ENCODE data around the gene CFAP100. TPM values are rescaled to one million over a fixed set of nuclear protein-coding genes. Genes with fewer than 3 reads are reported as not detected.

CFAP100 gene
- total and polyA plus RNA-seq, 2 of the 4 experiments (the other 2 are of a cell fraction): not detected

DNA sequence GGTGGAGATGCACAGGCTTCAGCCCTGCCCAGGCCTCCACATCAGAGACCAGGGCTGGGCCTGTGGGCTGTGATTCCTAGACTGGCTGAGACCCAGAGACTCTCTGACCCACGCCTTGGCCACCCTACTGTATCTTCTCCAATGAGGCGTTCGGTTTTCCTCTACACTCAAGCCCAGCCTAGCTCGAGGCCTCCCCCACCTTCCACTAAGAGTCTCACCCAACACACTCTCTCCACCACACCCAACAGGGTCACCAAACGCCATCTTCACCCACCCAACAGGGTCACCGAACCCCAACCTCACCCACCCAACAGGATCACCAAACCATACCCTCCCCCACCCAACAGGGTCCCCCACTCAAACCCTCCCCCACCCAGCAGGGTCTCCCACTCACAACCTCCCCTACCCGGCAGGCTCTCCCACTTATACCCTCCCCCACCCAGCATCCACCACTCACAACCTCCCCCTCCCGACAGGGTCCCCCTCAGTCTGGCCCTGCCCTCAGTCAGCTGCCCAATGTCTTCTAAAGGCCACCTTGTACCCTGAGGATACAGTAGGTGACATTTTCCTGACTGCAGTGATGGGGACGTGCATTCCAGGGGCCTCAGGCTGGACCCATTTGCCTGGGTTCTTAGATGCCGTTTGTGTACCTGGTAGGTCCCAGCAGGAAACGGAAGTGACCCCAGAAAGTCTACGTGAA, 20.4 kb downstream of the CFAP100 start:
- in situ Hi-C loops (cut with MboI; ENCODE audit: low sequenced_read_pairs) (no loop called here), intact Hi-C loops (cut with micrococcal nuclease) (no loop called here), dilution Hi-C loops (cut with HindIII; ENCODE audit: low sequenced_read_pairs, unreplicated experiment) (no loop called here)
- no peaks in the 10 kb centered on the region for H3K9me3 ChIP-seq (ENCODE audit: control insufficient read depth, insufficient read depth, low read length)
- POLR2A ChIA-PET (ENCODE audit: unreplicated experiment): no interaction called here
- H2AFZ ChIP-seq (replicated peaks; ENCODE audit: low read length, poor library complexity): no peak overlapping the region
- no peak overlapping the region for H2BK15ac ChIP-seq (ENCODE audit: low read depth, low read length)
- no peaks in the 10 kb centered on the region for H3K36me3 ChIP-seq (ENCODE audit: control insufficient read depth, insufficient read depth, low read length)
- no peak overlapping the region for H3K4me2 ChIP-seq (ENCODE audit: low read depth, low read length)
- no peaks in the 10 kb centered on the region for H4K20me1 ChIP-seq (ENCODE audit: insufficient read depth, low read length)
- H2AK5ac ChIP-seq (ENCODE audit: low read depth, low read length): no peak overlapping the region
- no peak overlapping the region for H3K27ac ChIP-seq (ENCODE audit: insufficient read depth, low read length)
- H3K14ac ChIP-seq (replicated peaks; ENCODE audit: low read depth, low read length): no peak overlapping the region
- H3K79me1 ChIP-seq (ENCODE audit: low read depth in 1 of 2, low read length in 2 of 2): no peaks in the 10 kb centered on the region
- no peak overlapping the region for H4K8ac ChIP-seq (ENCODE audit: low read depth in 2 of 2, low read length in 2 of 2)
- no peak overlapping the region for H2AK9ac ChIP-seq (replicated peaks; ENCODE audit: low read depth, low read length, poor library complexity)
- H2BK120ac ChIP-seq (ENCODE audit: low read depth, low read length): no peak overlapping the region
- H3K23ac ChIP-seq (ENCODE audit: low read depth, low read length): no peak overlapping the region
- DNase-seq (no peak), ATAC-seq (ENCODE audit: low read depth) (no peak)
- no TSS peak for BruUV-seq (replicated peaks)
- no peak overlapping the region for H2BK20ac ChIP-seq (ENCODE audit: low read depth, low read length)
- no peak overlapping the region for H3K56ac ChIP-seq (ENCODE audit: extremely low read depth, insufficient read depth, low read length)
- H3K4ac ChIP-seq (ENCODE audit: low read depth, low read length): no peak overlapping the region
- no peak overlapping the region for H3K9ac ChIP-seq (ENCODE audit: low read depth, low read length)
- H4K5ac ChIP-seq (ENCODE audit: low read depth, low read length): no peak overlapping the region
- H3K4me1 ChIP-seq (ENCODE audit: control insufficient read depth, insufficient read depth, low read length): no peaks in the 10 kb centered on the region
- H3K4me3 ChIP-seq (ENCODE audit: insufficient read depth, low read depth, low read length): no peak overlapping the region
- peaks cover 38% of the 10 kb centered on the region for H3K27me3 ChIP-seq (ENCODE audit: control insufficient read depth, insufficient read depth, low read length)
- CTCF ChIA-PET: no interaction called here
- no peak overlapping the region for H4K91ac ChIP-seq (ENCODE audit: insufficient read depth, low read depth, low read length)
- TF ChIP-seq FOS (IDR thresholded peaks at IDR 0.05; ENCODE audit: low read depth, low read length): no peak
- TF ChIP-seq ELK1 (IDR thresholded peaks at IDR 0.05; ENCODE audit: borderline replicate concordance, low read depth, low read length): no peak
- no peak for TF ChIP-seq USF2 (IDR thresholded peaks at IDR 0.05; ENCODE audit: low read depth, low read length)
- no peak for TF ChIP-seq SMC3 (IDR thresholded peaks at IDR 0.05; ENCODE audit: low read depth, low read length)
- no peak for TF ChIP-seq MAFK (IDR thresholded peaks at IDR 0.05; ENCODE audit: low read depth, low read length)
- no peaks in the 10 kb centered on the region for H3K9me1 ChIP-seq (ENCODE audit: insufficient read depth, low read length)
- no peak overlapping the region for H3K18ac ChIP-seq (ENCODE audit: low read depth, low read length)
- H2BK5ac ChIP-seq (ENCODE audit: low read depth, low read length, poor library complexity, severe bottlenecking): no peak overlapping the region
- 70% methylated on average over 2 of the region's 12 CpGs; no CpG with 5 or more reads in 1 of the 2 experiments for WGBS, 2 experiments (ENCODE audit: extremely low coverage in 2 of 2, insufficient read length in 1 of 2)
